ENCODE data around the gene ASB6.

Gene ASB6

DNA sequence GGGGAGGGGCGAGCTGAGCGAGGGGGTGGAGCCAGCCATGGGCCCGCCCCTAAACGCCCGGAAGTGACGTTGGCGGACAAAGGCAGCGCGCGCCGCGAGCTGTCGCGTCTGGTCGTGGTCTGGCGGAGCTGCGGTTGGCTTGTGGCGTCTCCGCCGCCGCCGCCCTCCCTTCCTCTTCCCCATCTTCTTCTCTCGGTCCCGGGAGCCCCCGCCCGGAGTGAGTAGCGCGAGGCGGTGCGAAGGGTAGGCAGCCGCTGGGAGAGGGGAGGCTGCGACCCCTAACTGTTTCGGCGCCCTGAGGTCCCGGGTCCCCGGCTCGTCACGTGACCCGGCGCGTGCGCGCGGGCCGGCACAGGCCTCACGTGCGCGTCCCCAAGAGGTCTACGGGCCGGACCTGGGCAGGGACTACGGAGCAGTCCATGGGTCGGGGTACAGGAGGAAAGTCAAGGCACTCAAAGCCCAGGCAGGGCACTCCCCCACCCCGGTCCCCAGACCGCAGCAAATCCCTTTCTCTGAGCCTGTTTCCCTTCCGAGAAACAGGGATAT is 15.8 kb downstream of the ASB6 start, which contains the start of gene NTMT1:
TSS of gene NTMT1 (plus strand) at position 85 of the 546 bp plus-strand sequence. CDS start 6,541 bp downstream, outside the sequence.
- peak; percentile 86 for DNase-seq (ENCODE audit: low spot score)

DNA sequence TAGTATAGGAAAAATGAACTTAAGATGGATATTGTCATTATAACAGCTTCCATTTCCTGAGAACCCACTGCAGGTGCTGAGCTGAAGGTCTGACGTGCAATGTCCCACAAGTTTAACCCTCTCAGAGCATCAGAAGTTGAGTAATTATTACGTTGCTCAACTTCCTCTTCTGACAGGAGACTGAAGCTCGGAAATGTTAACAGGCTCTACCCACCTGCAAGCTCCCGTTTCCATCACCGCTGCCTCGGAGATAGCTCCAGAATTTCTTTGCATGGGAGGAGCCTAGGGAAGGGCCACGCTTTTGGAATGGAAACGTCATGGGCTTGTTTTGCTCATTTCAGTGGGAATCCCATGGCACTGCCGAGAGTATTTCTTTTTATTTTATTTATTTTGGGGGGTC is 17.0 kb downstream of the ASB6 start:
- no peak for DNase-seq (ENCODE audit: low spot score)

DNA sequence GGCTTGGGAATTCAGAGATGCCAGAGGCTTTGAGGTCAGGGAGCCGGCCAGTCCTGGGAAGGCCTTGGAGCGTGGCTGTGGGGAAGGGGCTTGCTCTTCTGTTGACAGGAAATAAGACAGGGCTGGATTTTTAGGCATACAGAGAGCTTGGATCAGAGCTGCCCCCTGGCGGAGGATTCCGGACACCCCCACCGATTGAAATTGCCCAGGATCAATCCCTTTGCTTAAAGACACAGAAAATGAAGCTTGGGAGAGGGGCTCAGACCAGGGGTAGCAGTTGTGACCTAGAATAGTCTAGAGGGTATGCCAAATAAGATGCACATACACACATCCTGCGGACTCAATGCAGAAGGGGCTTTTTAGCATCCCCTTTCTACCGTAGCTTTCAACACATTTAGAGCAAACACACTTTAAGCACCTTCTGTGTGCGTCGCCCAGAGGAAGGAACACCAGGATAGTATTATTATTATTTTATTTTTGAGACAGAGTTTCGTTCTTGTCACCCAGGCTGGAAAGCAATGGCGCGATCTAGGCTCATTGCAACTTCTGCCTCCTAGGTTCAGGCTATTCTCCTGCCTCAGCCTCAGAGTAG is 17.7 kb downstream of the ASB6 start:
- peak; percentile 56 for DNase-seq (ENCODE audit: low spot score)

DNA sequence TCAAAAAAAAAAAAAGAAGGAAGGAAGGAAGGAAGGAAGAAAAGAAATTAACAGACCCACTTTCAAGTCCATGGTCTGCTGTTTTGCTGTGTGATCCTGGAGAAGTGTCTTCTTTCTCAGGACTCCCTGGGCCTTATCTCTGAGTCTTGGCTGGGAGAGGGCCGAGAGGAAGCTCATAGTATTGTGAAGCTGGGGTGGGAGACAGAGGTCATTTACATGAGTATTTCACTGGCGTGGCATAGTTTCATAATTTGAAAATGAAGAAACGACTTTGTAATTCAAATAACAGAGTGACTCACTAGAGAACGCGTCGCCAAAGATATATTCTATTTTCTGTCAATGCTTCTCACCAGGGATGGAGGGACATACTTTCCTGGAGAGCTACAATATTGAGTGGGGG is 18.6 kb downstream of the ASB6 start:
- no peak for DNase-seq (ENCODE audit: low spot score)

DNA sequence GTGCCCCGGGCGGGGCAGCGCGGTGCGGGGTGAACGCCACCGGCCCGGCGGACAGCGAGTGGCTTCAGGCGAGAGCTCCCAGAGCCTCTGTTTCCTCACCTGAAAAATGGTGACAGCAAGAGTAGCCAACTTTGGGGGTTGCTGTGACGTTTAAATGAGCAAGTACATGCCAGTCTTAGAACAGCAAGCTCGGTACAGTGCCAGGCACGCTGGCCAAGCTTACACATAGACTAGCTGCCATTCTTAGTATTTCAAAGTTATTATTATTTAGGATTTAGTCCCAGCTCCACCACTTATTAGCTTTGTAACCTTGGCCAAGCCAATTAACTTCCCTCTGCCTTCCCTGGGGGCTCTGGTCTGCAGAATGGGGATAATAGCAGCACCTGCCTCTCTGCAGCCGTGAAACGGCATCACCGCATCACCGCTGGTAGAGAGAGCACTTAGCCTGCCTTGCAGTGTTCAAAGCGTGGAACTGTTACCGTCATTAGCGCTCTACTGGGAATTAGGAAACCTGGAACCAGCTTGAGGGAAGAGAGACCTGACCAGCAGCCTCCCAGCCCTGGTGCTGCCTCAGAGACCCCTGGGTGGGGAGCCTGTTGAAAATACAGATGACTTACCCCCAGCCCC is 21.2 kb downstream of the ASB6 start, which contains the start of gene C9orf50:
TSS of gene C9orf50 (minus strand) at position 433 of the 627 bp plus-strand sequence. CDS start 527 bp downstream, outside the sequence.
- DNase-seq (ENCODE audit: low spot score) = no peak

DNA sequence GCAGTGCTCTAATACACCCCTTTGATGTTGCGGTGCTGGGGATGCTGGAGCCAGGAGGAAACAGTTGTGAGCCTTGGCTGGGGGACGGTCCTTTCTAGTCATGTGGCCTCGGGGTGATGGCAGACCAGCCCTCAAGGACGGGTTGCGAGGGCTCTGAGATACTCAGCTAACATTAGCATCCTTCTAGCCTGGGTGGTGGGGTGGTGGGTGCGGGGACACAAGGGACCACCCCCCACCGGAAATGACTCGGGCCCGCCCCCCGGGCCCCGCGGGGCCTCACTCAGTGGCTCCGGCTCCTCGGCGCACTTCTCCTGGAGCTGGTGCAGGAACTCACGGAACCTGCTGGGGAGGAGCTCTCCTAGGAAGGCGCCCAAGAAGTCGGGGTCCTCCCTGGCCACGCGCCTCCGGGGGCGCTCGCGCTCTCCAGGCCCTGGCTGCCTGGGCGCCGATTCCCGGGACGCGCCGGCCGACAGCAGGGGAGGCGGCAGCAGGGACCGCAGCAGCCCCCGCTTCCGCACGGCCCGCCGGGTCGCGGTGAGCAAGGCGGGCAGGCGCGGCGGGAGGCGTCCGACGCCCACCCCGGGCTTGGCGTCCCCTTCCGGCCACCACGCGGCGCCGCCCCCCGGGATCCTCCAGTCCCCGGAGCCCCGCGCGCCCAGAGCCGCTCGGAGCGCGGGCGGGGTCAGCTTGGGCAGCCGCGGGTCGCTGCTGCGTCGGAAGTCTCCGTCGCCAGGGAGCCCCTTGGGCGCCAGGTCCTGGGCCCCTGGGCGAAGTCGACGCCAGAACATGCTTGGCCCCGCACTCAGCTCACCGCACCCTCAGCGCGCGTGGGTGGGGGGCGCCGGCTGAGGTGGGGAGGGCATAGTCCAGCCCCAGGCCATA is 21.9 kb downstream of the ASB6 start:
- DNase-seq (ENCODE audit: low spot score) = no peak

DNA sequence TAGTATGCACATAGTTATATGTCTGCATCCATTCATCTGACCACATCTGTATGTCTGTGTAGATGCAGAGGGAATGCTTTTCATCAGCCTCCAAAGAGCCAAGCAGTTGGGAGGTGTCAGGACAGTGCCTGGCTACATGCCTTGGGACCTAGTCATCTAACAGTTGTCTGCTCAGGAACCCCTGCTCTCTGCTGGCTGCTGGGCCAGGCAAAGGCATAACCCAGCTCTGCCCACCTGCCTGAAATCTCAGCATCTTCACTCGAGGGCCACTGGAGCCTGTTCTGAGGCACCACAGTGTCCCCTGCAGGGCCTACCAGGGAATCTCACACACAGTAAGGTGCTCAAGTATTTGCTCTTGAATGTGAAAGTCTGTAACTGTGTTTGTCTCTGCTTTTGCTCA is 24.8 kb downstream of the ASB6 start:
- no peak for DNase-seq (ENCODE audit: low spot score)

DNA sequence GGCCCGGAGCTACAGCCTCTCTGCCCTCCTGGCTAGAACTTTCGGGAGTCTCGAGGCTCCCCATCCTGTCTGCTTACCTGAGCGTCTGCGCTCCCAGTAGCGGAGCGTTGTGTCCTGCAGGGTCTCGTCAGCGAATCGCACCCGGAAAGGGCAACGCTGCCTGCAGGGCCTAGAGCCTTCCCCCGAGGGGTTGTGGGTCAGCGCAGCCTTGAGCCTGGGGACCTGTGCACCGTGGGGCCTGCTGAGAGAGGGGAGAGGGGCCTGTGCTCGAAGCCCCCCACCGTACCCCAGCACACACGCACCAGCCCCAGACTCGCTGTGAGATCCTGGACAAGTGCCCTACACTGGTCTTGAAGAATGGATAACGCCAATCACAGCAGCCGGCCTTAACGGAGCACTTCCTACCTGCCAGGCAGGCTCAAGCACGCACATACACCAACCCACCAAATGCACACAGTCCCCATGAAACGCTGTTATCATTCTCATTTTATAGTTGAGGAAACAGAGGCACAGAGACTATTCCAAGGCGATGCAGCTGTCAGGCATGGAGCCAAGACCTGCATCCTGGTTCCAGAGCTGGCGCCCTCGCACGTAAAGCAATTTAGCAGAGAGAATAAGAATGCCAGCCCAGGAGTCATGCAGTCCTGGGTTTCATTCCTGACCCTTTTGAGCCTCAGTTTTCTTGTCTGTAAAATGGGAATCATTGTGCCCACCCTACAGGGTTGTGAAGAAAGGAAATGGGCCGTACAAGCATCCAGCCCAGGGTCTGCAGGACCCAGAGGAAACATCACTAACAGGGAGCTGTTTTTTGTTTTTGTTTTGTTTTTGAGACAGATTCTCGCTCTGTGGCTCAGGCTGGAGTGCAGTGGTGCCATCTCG is 26.3 kb downstream of the ASB6 start:
- DNase-seq (ENCODE audit: low spot score) = no peak

DNA sequence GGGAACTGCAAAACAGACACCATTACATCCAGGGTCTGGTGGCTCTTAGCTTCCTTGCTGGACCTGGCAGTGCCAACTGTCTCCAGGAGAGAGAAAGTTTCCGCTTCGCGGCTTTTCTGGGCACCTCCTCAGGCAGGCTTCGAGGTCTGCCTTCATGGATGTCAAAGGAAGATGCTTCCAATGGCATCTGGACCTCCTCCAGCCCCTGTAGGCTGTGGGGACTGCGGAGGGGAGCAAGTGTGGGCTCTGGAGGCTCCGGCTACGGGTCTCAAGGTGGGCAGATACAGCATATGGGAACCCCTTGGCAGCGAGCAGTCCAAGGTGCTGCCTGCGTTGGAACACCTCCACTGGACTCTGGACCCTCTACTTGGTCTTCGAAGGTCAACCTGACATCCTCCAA is 27.0 kb downstream of the ASB6 start:
- DNase-seq (ENCODE audit: low spot score) = no peak

DNA sequence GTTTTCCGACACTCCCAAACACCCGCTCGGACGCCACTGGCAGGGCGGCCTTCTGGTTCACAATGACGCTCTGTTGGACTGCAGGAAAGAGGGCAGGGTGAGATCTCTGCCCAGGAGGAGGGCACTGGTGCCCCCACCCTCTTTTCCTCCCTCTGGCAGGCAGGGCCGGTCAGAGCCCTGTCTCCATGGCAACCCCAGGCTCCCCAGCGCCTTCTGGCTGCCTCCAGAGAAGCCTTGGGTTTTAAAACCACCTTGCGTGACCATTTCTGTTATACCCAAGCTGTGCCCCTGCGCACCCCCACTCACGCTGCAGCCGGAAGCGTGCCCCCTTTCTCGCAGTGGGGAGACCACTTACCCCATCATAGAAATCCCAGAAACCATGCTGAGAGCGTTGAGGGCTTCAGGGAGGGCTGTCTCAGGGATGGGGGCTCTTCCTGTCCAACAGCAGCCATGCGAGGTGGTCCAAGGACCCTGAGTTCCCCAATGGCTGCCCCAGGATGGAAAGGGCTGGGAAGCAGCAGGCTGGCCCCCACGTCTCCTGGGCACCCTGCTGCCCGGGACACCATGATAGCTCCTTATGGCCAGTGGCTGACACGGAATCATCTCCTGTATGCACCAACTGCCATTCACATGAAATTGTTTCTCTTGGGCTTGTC is 28.3 kb downstream of the ASB6 start:
- DNase-seq (ENCODE audit: low spot score) = no peak

DNA sequence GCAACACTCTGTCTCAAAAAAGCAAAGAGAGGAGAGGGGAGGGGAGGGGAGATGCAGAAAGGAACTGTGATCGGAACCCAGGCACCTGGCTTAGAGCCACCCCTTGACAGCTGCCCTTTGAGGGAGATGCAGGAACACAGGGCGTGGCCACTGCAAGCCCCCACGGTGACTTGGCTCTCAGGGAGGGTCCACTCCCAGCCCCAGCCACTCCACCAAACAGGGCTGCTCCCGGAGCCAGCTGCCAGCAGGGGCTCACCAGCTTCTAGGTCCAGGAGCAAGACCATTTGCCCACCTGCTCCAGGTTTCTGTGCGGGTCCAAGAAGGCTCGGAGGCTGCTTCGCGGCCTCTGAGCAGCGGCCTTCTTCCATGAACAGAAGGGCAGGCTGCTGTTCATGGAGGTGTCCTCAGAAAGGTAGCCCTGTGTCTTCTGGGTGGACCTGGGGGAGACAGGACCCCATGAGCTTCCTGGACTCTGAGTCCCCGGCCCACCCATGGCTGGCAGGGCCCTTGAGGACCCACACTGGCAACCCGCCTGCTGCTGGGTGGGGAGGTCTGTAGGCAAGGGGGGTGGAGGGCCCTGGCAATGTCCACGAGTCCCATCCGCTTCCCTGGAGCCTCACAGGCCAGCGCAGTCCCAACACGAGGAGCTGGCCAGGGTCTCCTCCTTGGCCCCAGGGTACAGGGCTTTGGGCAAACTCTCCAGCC is 29.0 kb downstream of the ASB6 start:
- no peak for DNase-seq (ENCODE audit: low spot score)

DNA sequence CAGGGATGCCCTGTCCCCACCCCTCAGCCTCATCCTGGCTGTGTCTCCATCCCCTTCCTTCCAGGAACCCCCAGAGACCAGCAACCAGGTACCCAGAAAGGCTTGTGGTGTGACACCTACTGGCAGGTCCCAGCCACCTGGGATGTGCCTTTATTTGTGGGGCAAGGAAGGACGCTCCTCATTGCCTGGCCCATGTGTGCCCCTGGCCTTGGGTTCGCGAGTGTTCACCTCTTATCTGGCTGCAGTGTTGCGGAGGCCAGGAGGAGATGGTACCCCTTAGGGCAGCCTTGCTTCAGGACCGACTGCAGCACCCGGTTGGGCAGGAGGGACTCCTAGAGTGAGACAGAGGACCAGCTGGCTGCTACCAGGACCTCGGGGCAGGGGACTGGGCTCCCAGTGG is 29.8 kb downstream of the ASB6 start:
- no peak for DNase-seq (ENCODE audit: low spot score)

DNA sequence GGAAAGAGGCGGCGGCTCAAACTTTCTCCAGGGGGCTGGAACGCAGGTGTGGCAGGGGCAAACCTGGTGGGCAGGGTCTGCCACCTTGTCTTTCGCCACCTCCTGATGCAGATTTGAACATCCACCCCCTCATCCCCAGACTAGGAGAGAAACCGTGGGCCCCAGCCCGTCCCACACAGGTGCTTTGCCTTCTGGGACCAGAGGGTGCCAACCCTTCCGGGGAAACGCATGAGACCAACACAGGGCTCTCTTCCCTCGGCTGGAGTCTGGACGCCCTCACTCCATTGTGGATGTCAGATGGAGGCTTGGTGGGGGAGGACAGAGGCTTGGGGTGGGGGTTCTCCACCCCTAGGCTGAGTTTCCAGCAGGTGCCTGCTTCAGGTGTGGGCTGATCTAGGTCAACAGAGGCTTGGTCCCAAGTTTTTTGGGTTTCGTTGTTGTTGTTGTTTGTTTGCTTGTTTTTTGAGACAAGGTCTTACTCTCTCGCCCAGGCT is 30.6 kb downstream of the ASB6 start:
- no peak for DNase-seq (ENCODE audit: low spot score)

DNA sequence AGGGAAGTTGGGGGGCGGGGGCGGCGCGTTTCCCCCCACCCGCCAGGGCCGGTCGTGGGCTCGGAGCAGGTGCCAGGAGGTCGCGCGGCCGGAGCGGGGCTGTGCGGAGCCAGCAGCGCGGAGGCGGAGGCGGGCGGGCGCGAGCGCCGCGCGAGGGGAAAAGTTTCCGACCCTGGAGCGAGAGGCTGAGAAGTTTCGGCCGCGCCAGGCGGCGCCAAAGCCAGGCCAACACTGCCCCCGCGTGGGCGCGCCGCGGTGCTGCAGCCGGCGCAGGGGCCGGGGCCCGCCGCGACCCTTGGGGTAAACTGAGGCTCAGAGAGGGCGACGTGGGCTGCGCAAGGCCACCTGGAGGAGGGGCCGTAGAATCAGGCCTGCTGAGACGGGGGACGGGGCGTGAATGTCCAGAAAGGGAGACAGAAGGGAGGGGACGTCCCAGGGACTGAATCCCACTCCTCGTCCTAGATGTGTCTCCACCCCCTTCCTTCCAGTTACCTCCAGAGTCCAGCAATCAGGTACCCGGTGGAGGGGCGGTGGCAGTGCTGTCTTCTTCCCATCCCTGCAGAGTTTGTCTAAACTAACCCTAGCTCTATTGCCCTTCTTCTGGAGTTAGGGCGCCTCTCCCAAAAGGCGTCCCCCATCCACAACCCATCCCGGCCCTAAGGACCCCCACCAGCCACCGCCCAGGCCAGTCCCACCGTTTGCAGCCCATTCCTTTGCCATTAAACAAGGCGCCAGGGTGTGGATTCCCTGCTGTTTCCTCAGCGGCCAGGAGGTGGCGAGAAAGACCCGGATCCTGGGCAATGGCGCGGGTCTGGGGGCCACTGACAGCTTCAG is 31.3 kb downstream of the ASB6 start:
- peak; percentile 30 for DNase-seq (ENCODE audit: low spot score)

DNA sequence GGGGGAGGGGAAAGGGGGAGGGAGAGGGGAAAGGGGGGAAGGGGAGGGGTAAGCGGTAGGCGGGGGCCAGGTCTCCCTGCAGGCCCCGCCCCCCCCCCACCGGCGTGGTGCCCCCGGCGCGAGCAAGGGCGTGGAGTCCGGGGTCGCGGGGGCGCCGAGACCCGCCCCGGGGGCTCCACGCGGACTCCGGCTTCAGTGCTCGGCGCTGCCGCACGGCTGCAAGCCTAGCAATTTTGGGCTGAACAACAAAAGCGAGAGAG is 31.8 kb downstream of the ASB6 start:
- DNase-seq (ENCODE audit: low spot score) = no peak

DNA sequence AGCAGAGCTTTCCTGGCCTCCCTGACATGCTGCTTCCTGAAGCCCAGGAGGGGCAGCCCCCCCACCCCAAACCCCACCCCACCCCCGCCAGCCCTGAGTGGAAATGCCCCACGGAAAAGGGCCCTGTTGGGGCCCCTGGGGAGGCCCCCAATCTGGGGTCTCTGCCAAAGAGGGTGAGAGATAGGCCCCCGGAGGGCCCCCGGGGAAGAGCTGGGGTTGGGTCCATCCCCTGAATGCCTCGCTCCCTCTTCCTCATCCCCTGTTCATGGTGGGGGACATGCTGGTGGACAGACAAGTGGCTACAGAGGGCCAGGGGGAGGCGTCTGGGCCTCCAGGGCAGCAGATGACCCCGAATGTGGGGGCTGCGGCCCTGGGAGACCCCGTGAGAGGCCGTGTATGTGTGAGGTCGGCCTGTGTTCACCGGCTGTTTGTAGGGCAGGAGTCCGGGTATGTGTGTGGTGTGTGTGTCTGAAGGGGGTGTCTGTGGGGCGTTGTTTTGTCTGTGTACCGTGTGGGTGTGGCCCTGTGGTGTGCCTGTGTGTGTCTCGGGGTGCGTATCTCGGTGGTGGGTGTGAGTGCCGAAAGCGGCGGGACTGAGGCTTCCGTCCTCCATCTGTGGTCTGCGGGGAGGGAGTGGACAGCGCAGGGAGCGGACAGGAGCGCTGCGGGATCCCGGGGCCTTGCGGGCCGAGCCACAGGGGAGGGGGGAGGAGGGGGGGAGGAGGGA is 32.3 kb downstream of the ASB6 start:
- DNase-seq (ENCODE audit: low spot score) = no peak

DNA sequence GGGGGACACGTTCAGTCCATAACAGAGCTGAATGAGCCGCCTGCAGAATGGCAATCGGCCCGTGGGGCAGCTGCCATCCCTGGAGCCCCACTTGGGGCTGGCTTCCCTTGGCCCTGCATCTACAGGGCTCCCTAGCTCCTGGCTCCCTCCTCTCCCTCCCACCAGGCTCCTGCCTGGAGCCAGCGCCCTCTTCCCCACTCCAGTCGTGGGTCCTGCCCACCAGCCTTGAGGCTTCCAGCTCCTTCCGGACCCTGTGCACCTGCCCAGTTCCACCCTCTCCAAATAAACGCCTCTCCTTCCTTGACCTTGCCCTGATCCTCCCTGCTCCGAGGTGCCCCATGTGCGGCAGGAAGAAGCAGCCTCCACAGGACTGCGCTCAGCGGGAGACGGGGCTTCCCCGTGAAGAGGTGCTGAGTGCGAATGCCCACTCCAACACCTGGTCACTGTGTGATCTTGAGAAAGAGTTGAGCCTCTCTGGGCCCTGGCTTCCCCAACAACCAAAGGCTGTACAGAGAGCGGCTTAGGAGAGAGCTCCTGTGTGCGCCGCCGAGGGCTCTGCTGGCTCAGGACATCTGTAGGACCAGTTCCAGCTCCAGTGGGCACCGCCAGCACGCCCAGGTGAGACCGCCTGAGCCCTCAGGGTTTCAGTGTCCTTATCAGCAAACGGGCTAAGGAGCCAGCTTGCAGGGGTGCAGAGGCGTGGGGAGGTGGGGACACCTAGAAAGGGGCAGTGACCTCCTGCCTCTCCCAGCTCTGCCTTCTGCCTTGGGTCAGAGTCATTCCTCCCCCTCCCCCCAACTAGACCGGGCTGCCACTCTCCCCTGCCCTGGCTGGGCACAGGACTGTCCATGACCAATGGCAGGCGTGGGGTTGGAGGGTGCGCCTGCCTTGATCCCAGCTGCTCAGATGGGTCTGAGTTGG is 33.1 kb downstream of the ASB6 start:
- no peak for DNase-seq (ENCODE audit: low spot score)

DNA sequence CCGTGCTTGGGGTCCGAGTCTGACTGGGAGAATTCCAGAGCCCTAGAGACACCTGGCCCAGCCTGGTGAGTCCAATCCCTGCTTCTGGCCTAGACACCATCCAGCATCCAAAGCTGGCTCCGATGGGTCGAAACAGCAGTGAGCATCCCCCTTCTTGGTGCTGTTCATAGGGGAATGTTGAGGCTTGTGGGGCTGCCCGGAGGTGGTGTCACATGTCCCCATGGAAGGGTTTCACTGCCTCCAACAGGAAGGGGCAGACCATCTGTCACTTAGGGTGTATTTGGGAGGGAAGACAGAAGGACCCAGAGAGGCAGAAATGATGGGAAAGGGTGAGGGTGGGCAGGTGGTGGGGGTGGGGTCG is 34.9 kb downstream of the ASB6 start:
- DNase-seq (ENCODE audit: low spot score) = no peak
